Activated T-cell treated with anti-CD3 and anti-CD28 coated beads, Interleukin-2, amount 50 U/mL, for 24 hours (primary cell): Measurements from ENCODE around the gene TEAD1.
"Not testable (repeated sequence)": the region's sequence is repeated elsewhere in the genome, so short reads cannot be mapped to it uniquely, and the experiment has no call there.

ENCODE experiments used
- DNase-seq: peaks from one replicate; pipeline ENCODE4 v3.0.0-alpha.2; 2020
- H3K27ac Mint-ChIP-seq: 2 replicates; pipeline ENCODE4 v1.8.0; 2020; ENCODE audit warnings: mild to moderate bottlenecking, mixed read lengths
- H3K27me3 Mint-ChIP-seq: 2 replicates; pipeline ENCODE4 v1.8.0; 2020; ENCODE audit warnings: mixed read lengths
- H3K36me3 Mint-ChIP-seq: 2 replicates; pipeline ENCODE4 v1.8.0; 2020; ENCODE audit warnings: low read depth, mixed read lengths
- H3K4me1 Mint-ChIP-seq: 2 replicates; pipeline ENCODE4 v1.8.0; 2020; ENCODE audit warnings: low read depth, mixed read lengths
- H3K4me3 Mint-ChIP-seq: 2 replicates; pipeline ENCODE4 v1.8.0; 2020; ENCODE audit warnings: mild to moderate bottlenecking, moderate library complexity, mixed read lengths
- H3K9me3 Mint-ChIP-seq: 2 replicates; pipeline ENCODE4 v1.8.0; 2020; ENCODE audit warnings: mixed read lengths

TEAD1 gene

GRCh38 chr11:12757416-12757815 lies 83.2 kb downstream of the TEAD1 start:
- H3K27me3 Mint-ChIP-seq = peaks cover 29% of the 10 kb centered on the region
- H3K36me3 Mint-ChIP-seq = no peaks in the 10 kb centered on the region
- no peaks in the 10 kb centered on the region for H3K4me1 Mint-ChIP-seq
- no peak overlapping the region for H3K27ac Mint-ChIP-seq
- H3K9me3 Mint-ChIP-seq = no peaks in the 10 kb centered on the region
- no peak overlapping the region for H3K4me3 Mint-ChIP-seq
- no peak for DNase-seq

GRCh38 chr11:12758117-12758516 lies 83.9 kb downstream of the TEAD1 start:
- not testable (repeated sequence) for H3K4me1 Mint-ChIP-seq, H3K36me3 Mint-ChIP-seq, H3K27ac Mint-ChIP-seq, H3K9me3 Mint-ChIP-seq, DNase-seq, H3K4me3 Mint-ChIP-seq
- H3K27me3 Mint-ChIP-seq = peaks cover 29% of the 10 kb centered on the region

GRCh38 chr11:12761029-12761428 lies 86.8 kb downstream of the TEAD1 start:
- DNase-seq = no peak
- no peaks in the 10 kb centered on the region for H3K4me1 Mint-ChIP-seq

GRCh38 chr11:12762278-12762677 lies 88.1 kb downstream of the TEAD1 start:
- DNase-seq = no peak
- Mint-ChIP-seq H3K4me3 (no peak overlapping the region), H3K27ac (no peak overlapping the region), H3K27me3 (peaks cover 39% of the 10 kb centered on the region), H3K36me3 (no peaks in the 10 kb centered on the region), H3K4me1 (no peaks in the 10 kb centered on the region), H3K9me3 (no peaks in the 10 kb centered on the region)

More at GRCh38 chr11:12761029-12761428, 86.8 kb downstream of the TEAD1 start:
- H3K27ac Mint-ChIP-seq = no peak overlapping the region
- no peaks in the 10 kb centered on the region for H3K36me3 Mint-ChIP-seq
- H3K4me3 Mint-ChIP-seq = no peak overlapping the region
- H3K27me3 Mint-ChIP-seq = peaks cover 31% of the 10 kb centered on the region
- no peaks in the 10 kb centered on the region for H3K9me3 Mint-ChIP-seq

GRCh38 chr11:12762696-12763324 lies 88.6 kb downstream of the TEAD1 start:
- Mint-ChIP-seq H3K36me3 (no peaks in the 10 kb centered on the region), H3K4me1 (no peaks in the 10 kb centered on the region), H3K9me3 (no peaks in the 10 kb centered on the region), H3K27ac (no peak overlapping the region), H3K27me3 (peaks cover 44% of the 10 kb centered on the region), H3K4me3 (no peak overlapping the region)
- DNase-seq = no peak

- H3K27ac Mint-ChIP-seq = no peak overlapping the region
- peaks cover 43% of the 10 kb centered on the region for H3K27me3 Mint-ChIP-seq
- no peak overlapping the region for H3K4me3 Mint-ChIP-seq
- DNase-seq = no peak
- H3K9me3 Mint-ChIP-seq = no peaks in the 10 kb centered on the region
- H3K4me1 Mint-ChIP-seq = peaks cover 2% of the 10 kb centered on the region
- H3K36me3 Mint-ChIP-seq = no peaks in the 10 kb centered on the region
These were observed 90.1 kb downstream of the TEAD1 start for GRCh38 chr11:12764187-12764914.

GRCh38 chr11:12765428-12765827 lies 91.2 kb downstream of the TEAD1 start:
- no peak overlapping the region for H3K4me3 Mint-ChIP-seq
- peaks cover 2% of the 10 kb centered on the region for H3K4me1 Mint-ChIP-seq
- peaks cover 35% of the 10 kb centered on the region for H3K27me3 Mint-ChIP-seq
- no peaks in the 10 kb centered on the region for H3K9me3 Mint-ChIP-seq
- DNase-seq = no peak
- no peaks in the 10 kb centered on the region for H3K36me3 Mint-ChIP-seq
- no peak overlapping the region for H3K27ac Mint-ChIP-seq

- Mint-ChIP-seq H3K4me1 (peaks cover 2% of the 10 kb centered on the region), H3K4me3 (no peak overlapping the region), H3K27ac (no peak overlapping the region), H3K27me3 (peaks cover 27% of the 10 kb centered on the region), H3K9me3 (no peaks in the 10 kb centered on the region), H3K36me3 (no peaks in the 10 kb centered on the region)
- no peak for DNase-seq
These were observed 92.8 kb downstream of the TEAD1 start for GRCh38 chr11:12767027-12767426.

- H3K4me3 Mint-ChIP-seq = no peak overlapping the region
These were observed 93.4 kb downstream of the TEAD1 start for GRCh38 chr11:12767577-12767976.

GRCh38 chr11:12768726-12769673 lies 94.8 kb downstream of the TEAD1 start:
- DNase-seq = no peak
- peaks cover 27% of the 10 kb centered on the region for H3K27me3 Mint-ChIP-seq
- H3K27ac Mint-ChIP-seq = no peak overlapping the region
- no peaks in the 10 kb centered on the region for H3K36me3 Mint-ChIP-seq
- no peaks in the 10 kb centered on the region for H3K9me3 Mint-ChIP-seq
- no peak overlapping the region for H3K4me3 Mint-ChIP-seq
- peaks cover 4% of the 10 kb centered on the region for H3K4me1 Mint-ChIP-seq

More at GRCh38 chr11:12767577-12767976, 93.4 kb downstream of the TEAD1 start:
- H3K4me1 Mint-ChIP-seq = peaks cover 4% of the 10 kb centered on the region
- no peaks in the 10 kb centered on the region for H3K9me3 Mint-ChIP-seq
- H3K27me3 Mint-ChIP-seq = peaks cover 23% of the 10 kb centered on the region
- no peak for DNase-seq
- no peaks in the 10 kb centered on the region for H3K36me3 Mint-ChIP-seq
- no peak overlapping the region for H3K27ac Mint-ChIP-seq

- H3K36me3 Mint-ChIP-seq = no peaks in the 10 kb centered on the region
- H3K27ac Mint-ChIP-seq = no peak overlapping the region
- H3K4me3 Mint-ChIP-seq = no peak overlapping the region
- no peak for DNase-seq
- peaks cover 4% of the 10 kb centered on the region for H3K4me1 Mint-ChIP-seq
- H3K27me3 Mint-ChIP-seq = peaks cover 24% of the 10 kb centered on the region
- H3K9me3 Mint-ChIP-seq = no peaks in the 10 kb centered on the region
These were observed 95.7 kb downstream of the TEAD1 start for GRCh38 chr11:12769834-12770345.

- no peak overlapping the region for H3K4me3 Mint-ChIP-seq
- no peaks in the 10 kb centered on the region for H3K36me3 Mint-ChIP-seq
- no peak for DNase-seq
- H3K27ac Mint-ChIP-seq = no peak overlapping the region
- peaks cover 24% of the 10 kb centered on the region for H3K27me3 Mint-ChIP-seq
- H3K4me1 Mint-ChIP-seq = peaks cover 4% of the 10 kb centered on the region
- no peaks in the 10 kb centered on the region for H3K9me3 Mint-ChIP-seq
These were observed 96.2 kb downstream of the TEAD1 start for GRCh38 chr11:12770435-12770834.

- Mint-ChIP-seq H3K9me3 (no peaks in the 10 kb centered on the region), H3K36me3 (no peaks in the 10 kb centered on the region), H3K27ac (no peak overlapping the region), H3K4me3 (no peak overlapping the region), H3K4me1 (peaks cover 4% of the 10 kb centered on the region), H3K27me3 (peaks cover 26% of the 10 kb centered on the region)
- DNase-seq = no peak
These were observed 96.9 kb downstream of the TEAD1 start for GRCh38 chr11:12770966-12771597.

GRCh38 chr11:12771875-12772274 lies 97.7 kb downstream of the TEAD1 start:
- Mint-ChIP-seq H3K27ac (no peak overlapping the region), H3K36me3 (no peaks in the 10 kb centered on the region), H3K4me1 (peaks cover 4% of the 10 kb centered on the region), H3K27me3 (peaks cover 23% of the 10 kb centered on the region), H3K4me3 (no peak overlapping the region), H3K9me3 (no peaks in the 10 kb centered on the region)
- no peak for DNase-seq
